Measurements from ENCODE around the gene EVI5L.
"Not testable (repeated sequence)": the region's sequence is repeated elsewhere in the genome, so short reads cannot be mapped to it uniquely, and the experiment has no call there.

The EVI5L gene

GRCh38 chr19:7846155-7846646, 16.2 kb downstream of the EVI5L start:
- DNase-seq (ENCODE audit: low read depth), result no peak

- no peak for DNase-seq (ENCODE audit: low read depth)
Observed at GRCh38 chr19:7847664-7848063, 17.6 kb downstream of the EVI5L start.

DNA sequence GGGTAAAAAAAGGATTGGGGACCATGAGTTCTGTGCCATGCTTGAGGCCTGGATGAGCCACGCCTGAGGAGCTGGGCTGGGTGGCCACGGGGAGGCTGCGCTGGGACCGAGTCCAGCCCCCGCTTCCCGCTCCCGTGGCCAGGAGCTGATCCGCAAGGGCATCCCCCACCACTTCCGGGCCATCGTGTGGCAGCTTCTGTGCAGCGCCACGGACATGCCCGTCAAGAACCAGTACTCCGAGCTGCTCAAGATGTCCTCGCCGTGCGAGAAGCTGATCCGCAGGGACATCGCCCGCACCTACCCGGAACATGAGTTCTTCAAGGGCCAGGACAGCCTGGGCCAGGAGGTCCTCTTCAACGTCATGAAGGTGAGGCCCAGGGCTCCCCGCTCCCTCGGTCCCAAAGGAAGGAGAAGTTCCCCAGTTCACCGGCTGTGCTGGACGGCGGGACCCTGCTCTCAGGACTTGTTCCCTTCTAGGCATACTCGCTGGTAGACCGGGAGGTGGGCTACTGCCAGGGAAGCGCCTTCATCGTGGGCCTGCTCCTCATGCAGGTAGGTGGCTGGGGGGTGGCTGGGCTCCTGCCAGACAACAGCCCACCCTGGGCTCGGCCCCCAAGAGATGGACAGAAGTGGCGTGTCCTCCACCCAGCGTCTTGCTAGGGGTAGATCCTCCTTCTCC, 18.9 kb downstream of the EVI5L start:
- no peak for DNase-seq (ENCODE audit: low read depth)

DNA sequence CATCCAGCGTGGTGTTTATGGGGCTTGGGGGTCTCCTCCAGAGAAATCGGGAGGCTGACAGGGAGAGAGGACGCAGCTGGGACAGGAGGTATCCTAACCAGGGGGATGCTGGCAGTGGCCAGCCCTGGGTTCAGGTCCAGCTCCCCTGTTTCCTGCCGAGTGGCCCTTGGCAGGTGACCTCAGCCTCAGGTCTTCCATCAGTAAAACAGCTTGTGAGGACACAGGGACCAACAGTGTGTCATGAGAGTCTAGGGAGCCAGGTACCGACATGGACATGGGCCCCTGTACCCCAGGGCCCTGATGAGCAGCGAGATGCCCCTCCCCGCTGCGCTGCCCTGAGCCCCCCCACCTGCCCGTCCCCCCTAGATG, 19.6 kb downstream of the EVI5L start:
- DNase-seq (ENCODE audit: low read depth), result no peak

DNA sequence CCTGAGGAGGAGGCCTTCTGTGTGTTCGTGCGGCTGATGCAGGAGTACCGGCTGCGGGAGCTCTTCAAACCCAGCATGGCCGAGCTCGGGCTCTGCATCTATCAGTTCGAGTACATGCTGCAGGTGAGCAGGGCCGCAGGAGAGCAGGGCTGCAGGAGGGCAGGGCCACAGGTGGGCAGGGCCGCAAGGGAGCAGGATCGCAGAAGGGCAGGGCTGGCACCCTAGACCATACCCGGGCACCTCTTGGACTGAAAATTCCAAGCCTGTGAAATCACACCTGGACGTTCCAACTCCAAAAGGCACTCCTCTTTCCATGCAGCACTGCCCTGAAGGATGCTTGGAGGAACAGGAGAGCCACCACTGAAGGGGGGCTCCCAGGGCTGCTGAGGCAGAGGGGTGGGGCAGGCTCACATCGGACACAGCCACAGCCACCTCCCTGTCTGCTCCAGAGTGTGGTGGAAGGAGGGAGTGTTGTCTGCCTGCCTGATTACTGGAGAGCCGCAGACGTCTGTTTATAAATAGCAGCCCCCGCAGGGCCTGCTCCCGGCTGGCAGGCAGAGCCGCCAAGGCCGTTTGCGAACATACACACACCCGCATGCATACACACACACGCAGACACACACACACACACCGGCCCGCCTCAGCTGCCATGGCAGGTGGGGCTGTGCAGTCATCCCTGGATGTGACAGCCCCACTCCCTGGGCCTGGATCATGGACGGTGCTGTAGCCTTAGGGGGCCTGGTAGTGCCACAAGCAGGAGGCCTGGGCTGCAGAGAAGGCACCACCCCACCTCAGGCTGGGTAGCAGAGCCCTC, 20.2 kb downstream of the EVI5L start:
- DNase-seq (ENCODE audit: low read depth), result no peak

DNA sequence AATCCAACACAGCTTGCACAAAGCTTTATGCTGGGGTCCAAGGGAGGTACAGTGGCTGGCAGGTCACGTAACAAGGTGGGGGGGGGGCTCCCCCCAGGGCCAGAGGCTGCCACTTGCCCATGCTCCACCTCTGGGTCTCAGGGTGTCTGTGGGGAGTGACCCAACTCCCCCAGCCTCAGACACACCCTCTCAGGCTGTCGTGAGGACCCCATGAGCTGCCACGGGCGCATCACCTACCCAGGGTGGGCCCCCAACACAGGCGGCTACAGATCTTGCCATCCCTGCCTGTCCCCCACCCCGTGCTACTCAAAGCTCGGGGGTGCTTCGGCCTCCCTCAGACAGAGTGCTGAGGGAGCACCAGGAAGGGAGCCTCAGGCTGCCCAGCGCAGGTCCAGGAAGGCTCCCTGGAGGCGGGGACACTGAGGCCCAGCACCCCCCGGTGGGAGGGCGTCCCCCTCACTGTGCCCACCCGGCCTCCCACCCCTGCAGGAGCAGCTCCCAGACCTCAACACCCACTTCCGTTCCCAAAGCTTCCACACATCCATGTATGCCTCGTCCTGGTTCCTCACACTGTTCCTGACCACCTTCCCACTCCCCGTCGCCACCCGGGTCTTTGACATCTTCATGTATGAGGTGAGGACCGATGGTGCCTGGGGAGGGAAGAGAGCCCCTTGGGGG, 21.1 kb downstream of the EVI5L start:
- no peak for DNase-seq (ENCODE audit: low read depth)

GRCh38 chr19:7851623-7852500, 21.8 kb downstream of the EVI5L start:
- DNase-seq (ENCODE audit: low read depth), result no peak

GRCh38 chr19:7852851-7853769, 23.1 kb downstream of the EVI5L start:
- no peak for DNase-seq (ENCODE audit: low read depth)

- no peak for DNase-seq (ENCODE audit: low read depth)
Observed at GRCh38 chr19:7853770-7854128, 23.7 kb downstream of the EVI5L start.

DNA sequence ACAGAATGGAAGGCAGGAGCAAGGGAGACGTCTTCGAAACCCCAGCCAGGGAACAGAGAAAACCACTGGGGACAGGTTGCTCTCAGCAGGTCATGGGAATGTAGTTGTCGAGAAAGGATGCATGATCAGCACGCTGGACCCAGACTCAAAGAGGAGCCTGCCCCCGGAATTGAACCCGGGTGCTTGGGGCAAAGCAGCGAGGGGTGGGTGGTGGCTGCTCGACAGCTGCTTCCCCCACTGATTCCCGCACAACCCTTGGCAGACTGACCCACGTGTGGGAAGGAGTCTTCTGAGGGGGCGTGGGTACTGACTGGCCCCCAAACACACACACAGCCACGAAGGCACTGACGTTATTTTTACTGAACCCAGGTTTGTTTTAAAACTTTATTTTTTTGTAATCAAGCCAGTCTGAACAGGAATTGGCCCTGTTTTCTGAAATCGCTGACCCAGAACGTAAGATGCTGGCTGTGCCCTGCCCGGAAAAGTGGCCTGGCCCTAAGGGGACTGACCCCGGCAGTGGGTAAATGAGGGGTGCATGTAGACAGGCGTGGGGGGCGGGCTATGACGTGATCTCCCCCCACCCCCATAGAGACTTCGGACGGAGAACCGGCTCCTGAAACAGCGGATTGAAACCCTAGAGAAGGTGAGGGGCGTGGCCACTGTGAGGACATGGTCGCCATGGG, 25.5 kb downstream of the EVI5L start:
- no peak for DNase-seq (ENCODE audit: low read depth)

DNA sequence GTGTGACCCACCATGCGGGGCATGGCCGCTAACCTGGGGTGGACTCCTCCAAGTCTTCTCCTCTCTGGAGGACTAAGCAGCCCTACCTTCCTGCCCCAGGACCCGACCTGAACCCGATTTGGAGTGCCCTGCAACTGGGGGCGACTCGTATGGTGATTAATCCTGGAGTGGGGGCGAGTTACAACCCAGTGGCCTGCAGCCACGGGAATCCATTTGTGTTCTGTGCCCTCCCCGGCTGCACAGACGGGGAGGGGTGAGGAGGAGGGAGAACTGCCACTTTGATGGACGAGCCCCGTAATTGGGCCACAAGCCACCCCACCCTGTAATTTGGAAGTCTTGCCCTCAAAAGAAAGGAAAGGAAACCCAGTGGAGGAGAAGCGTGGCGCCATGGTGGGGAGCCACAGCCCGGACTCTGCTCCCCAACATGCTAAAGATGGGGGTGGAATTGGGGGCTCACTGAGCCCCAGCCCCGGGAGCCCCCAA, 26.1 kb downstream of the EVI5L start:
- DNase-seq (ENCODE audit: low read depth), result no peak

- no peak for DNase-seq (ENCODE audit: low read depth)
Observed at GRCh38 chr19:7856679-7857663, 27.0 kb downstream of the EVI5L start.

DNA sequence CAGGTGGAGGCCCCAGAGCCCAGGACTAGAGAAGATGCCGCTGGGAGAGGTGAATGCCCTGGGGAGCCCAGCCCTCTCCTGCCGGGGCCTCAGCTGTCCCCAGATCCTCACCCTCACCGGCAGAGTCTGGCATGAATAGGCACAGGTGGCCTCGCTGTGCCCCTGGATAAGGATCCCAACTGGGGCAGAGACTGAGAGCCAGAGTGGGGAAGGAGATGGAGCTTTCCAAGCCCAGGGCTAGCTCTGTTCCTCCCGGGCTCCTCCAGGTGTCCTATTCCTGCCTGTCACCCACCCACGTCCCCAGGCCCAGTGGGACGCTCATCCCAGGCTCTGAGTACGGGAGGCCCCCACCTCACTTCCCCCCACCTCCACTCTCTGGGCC, 27.7 kb downstream of the EVI5L start:
- no peak for DNase-seq (ENCODE audit: low read depth)

GRCh38 chr19:7858109-7858770, 28.2 kb downstream of the EVI5L start:
- no peak for DNase-seq (ENCODE audit: low read depth)

DNA sequence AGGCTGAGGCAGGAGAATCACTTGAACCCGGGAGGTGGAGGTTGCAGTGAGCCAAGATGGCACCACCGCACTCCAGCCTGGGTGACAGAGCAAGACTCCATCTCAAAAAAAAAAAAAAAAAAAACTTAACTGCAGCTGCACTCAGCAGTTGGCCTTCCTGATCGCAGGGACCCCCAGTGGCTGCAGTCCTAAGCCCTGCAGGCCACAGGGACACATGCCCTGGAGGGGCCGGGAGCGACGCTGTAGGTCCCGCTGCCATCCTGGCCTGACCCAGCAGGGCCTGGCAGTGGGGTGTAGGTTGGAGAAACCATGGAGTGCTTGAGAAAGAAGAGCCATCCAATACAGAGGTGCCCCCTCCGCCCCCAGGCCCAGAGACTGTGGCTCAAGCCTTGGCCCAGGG, 29.1 kb downstream of the EVI5L start:
- not testable (repeated sequence) for DNase-seq (ENCODE audit: low read depth)

GRCh38 chr19:7859831-7860713, 30.1 kb downstream of the EVI5L start:
- no peak for DNase-seq (ENCODE audit: low read depth)
